Measurements from ENCODE around the gene S100A14. TPM values are rescaled to one million over a fixed set of nuclear protein-coding genes. Genes with fewer than 3 reads are reported as not detected.

Gene S100A14
- total RNA-seq, 1 experiment from 2014 or later, result 624 TPM

DNA sequence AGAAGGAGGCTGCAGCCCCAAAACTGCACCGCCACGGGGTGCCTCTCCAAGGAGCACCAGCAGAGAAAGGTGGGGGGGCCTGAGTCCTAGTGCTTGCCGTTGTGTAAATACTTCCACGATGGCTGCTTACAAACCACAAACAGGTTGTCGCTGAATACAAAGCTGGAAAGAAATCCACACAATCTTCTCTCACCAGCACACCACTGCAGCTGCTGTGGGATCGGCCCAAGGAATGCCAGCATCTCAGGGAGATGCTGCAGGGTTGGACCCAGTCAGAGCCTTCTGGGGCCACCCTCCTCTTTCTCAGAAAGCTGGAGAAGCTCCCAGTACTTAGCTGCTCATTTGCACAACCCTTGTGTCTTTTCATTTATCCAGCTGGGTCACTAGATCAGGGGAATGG lies 3.0 kb upstream of the S100A14 start:
- ChIA-PET POLR2A (interaction anchor here (3.8 kb wide), 1 partner anchor 8 kb away, joined by 43 read pairs; the partner anchor contains the start of gene S100A13), CTCF (interaction anchor here (1.0 to 3.8 kb wide), 6 partner anchors 8 to 84 kb away, joined by 3 to 56 read pairs (median 5); partner anchors contain the start of genes CHTOP, S100A1, S100A13 and S100A6)
- H3K36me3 Mint-ChIP-seq (ENCODE audit: insufficient read depth, unreplicated experiment), result peaks cover 95% of the 10 kb centered on the region
- Histone ChIP-seq H3K4me3 (ENCODE audit: low read depth, low read length) (no peak overlapping the region), H3K36me3 (ENCODE audit: control insufficient read depth, insufficient read depth, low read length) (no peaks in the 10 kb centered on the region), H3K27me3 (replicated peaks; ENCODE audit: control insufficient read depth, insufficient read depth, low read length) (no peaks in the 10 kb centered on the region), H3K9me3 (no peaks in the 10 kb centered on the region), H3K4me1 (peaks cover 26% of the 10 kb centered on the region)
- no peaks in the 10 kb centered on the region for H3K27me3 Mint-ChIP-seq (ENCODE audit: insufficient read depth, unreplicated experiment)
- no peak overlapping the region for H3K4me3 Mint-ChIP-seq (ENCODE audit: unreplicated experiment)
- peaks cover 35% of the 10 kb centered on the region for H3K4me1 Mint-ChIP-seq (ENCODE audit: low read depth, unreplicated experiment)
- H3K9me3 Mint-ChIP-seq (ENCODE audit: unreplicated experiment), result no peaks in the 10 kb centered on the region
- TF ChIP-seq CTCF (IDR thresholded peaks at IDR 0.05; ENCODE audit: insufficient read depth in 1 of 2, low read depth in 1 of 2, low read length in 1 of 2, severe bottlenecking in 1 of 2, unreplicated experiment in 1 of 2), result no peak
- no peak for DNase-seq
- no peak overlapping the region for H3K27ac Mint-ChIP-seq (ENCODE audit: unreplicated experiment)
- BruUV-seq (replicated peaks), result no TSS peak
- intact Hi-C loops (cut with micrococcal nuclease; ENCODE audit: unreplicated experiment), result no loop called here

DNA sequence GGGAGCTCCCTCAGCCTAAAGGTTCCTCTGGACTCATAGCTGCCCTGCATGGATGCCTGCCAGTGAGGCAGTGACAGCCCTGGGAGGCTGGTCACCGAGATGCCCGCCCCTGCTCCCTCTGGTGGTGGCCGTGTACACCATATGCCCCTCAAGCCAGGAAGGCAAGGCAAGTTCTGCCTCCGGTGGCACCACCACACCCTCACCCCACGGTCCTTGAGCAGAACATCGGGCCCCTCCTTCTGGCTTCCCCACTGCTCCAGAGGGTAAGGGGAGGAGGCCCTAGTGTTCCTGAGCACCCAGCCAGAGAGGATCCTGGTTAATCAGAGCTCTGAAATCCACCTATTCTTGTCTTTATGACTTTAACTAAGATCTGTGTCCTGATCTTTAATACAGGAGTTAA lies 1.5 kb upstream of the S100A14 start:
- POLR2A ChIA-PET, result interaction anchor here (1.3 to 3.8 kb wide), 3 partner anchors 9 to 39 kb away, joined by 3 to 43 read pairs (median 25); partner anchors contain the start of gene S100A13
- Histone ChIP-seq H3K9me3 (no peaks in the 10 kb centered on the region), H3K36me3 (ENCODE audit: control insufficient read depth, insufficient read depth, low read length) (no peaks in the 10 kb centered on the region), H3K4me1 (peaks cover 34% of the 10 kb centered on the region), H3K27me3 (replicated peaks; ENCODE audit: control insufficient read depth, insufficient read depth, low read length) (no peaks in the 10 kb centered on the region), H3K4me3 (ENCODE audit: low read depth, low read length) (no peak overlapping the region)
- no TSS peak for BruUV-seq (replicated peaks)
- H3K9me3 Mint-ChIP-seq (ENCODE audit: unreplicated experiment), result no peaks in the 10 kb centered on the region
- peaks cover 95% of the 10 kb centered on the region for H3K36me3 Mint-ChIP-seq (ENCODE audit: insufficient read depth, unreplicated experiment)
- peak overlapping the region; percentile 96 for H3K27ac Mint-ChIP-seq (ENCODE audit: unreplicated experiment)
- intact Hi-C loops (cut with micrococcal nuclease; ENCODE audit: unreplicated experiment), result loop anchor here (1.0 kb wide), 2 partner anchors 45 to 106 kb away; no protein-coding TSS in a partner anchor
- H3K27me3 Mint-ChIP-seq (ENCODE audit: insufficient read depth, unreplicated experiment), result no peaks in the 10 kb centered on the region
- peak; percentile 80 to 84 for TF ChIP-seq CTCF (IDR thresholded peaks at IDR 0.05; ENCODE audit: insufficient read depth in 1 of 2, low read depth in 1 of 2, low read length in 1 of 2, severe bottlenecking in 1 of 2, unreplicated experiment in 1 of 2)
- CTCF ChIA-PET, result interaction anchor here (0.6 to 3.8 kb wide), 11 partner anchors 10 to 138 kb away, joined by 3 to 56 read pairs (median 4); partner anchors contain the start of genes CHTOP, S100A1, S100A13 and S100A6
- H3K4me1 Mint-ChIP-seq (ENCODE audit: low read depth, unreplicated experiment), result peaks cover 32% of the 10 kb centered on the region
- peak; percentile 88 to 91 for DNase-seq
- peak overlapping the region; percentile 74 for H3K4me3 Mint-ChIP-seq (ENCODE audit: unreplicated experiment)

GRCh38 chr1:153616917-153617311 lies 789 bp upstream of the S100A14 start:
- no peaks in the 10 kb centered on the region for H3K27me3 ChIP-seq (replicated peaks; ENCODE audit: control insufficient read depth, insufficient read depth, low read length)
- ChIA-PET CTCF (interaction anchor here (0.6 to 3.8 kb wide), 12 partner anchors 9 to 139 kb away, joined by 3 to 56 read pairs (median 4); partner anchors contain the start of genes CHTOP, S100A1, S100A13 and S100A6), POLR2A (interaction anchor here (1.1 to 3.8 kb wide), 6 partner anchors 9 to 51 kb away, joined by 3 to 43 read pairs (median 8); partner anchors contain the start of gene S100A13)
- Mint-ChIP-seq H3K4me1 (ENCODE audit: low read depth, unreplicated experiment) (peaks cover 34% of the 10 kb centered on the region), H3K27ac (ENCODE audit: unreplicated experiment) (peak overlapping the region; percentile 96), H3K36me3 (ENCODE audit: insufficient read depth, unreplicated experiment) (peaks cover 89% of the 10 kb centered on the region), H3K27me3 (ENCODE audit: insufficient read depth, unreplicated experiment) (no peaks in the 10 kb centered on the region), H3K9me3 (ENCODE audit: unreplicated experiment) (no peaks in the 10 kb centered on the region), H3K4me3 (ENCODE audit: unreplicated experiment) (peak overlapping the region; percentile 74)
- DNase-seq, result no peak
- H3K4me1 ChIP-seq, result peaks cover 34% of the 10 kb centered on the region
- BruUV-seq (replicated peaks), result TSS peak; percentile 42
- intact Hi-C loops (cut with micrococcal nuclease; ENCODE audit: unreplicated experiment), result loop anchor here (1.0 kb wide), 2 partner anchors 45 to 106 kb away; no protein-coding TSS in a partner anchor
- no peaks in the 10 kb centered on the region for H3K9me3 ChIP-seq
- no peak overlapping the region for H3K4me3 ChIP-seq (ENCODE audit: low read depth, low read length)
- no peaks in the 10 kb centered on the region for H3K36me3 ChIP-seq (ENCODE audit: control insufficient read depth, insufficient read depth, low read length)
- no peak for TF ChIP-seq CTCF (IDR thresholded peaks at IDR 0.05; ENCODE audit: insufficient read depth in 1 of 2, low read depth in 1 of 2, low read length in 1 of 2, severe bottlenecking in 1 of 2, unreplicated experiment in 1 of 2)

All from Caco-2 (cell line).